Vagina (tissue), 2 donors: ENCODE measurements around the gene DTHD1. TPM values are rescaled to one million over a fixed set of nuclear protein-coding genes. Genes with fewer than 3 reads are reported as not detected.

ENCODE experiments used
- DNase-seq, 2 donors: peaks; one replicate each; pipeline ENCODE4 v3.0.0-alpha.2; 2017; ENCODE audit errors: extremely low spot score in 2 of 2
- H3K27ac ChIP-seq: fragments of 200-600 bp; sonication (generic); one replicate; pipeline ENCODE4 v1.5.1; 2019
- H3K27me3 ChIP-seq: fragments of 200-600 bp; sonication (generic); one replicate; pipeline ENCODE4 v1.5.1; 2019
- H3K36me3 ChIP-seq, 2 donors: fragments of 200-600 bp; sonication (generic); one replicate each; pipeline ENCODE4 v1.5.1; 2017 to 2019
- H3K4me1 ChIP-seq: fragments of 200-600 bp; sonication (generic); one replicate; pipeline ENCODE4 v1.5.1; 2019
- H3K4me3 ChIP-seq, 2 donors: fragments of 200-600 bp; sonication (generic); 1 replicate in 1 of 2; 2 replicates in 1 of 2; pipeline ENCODE4 v1.5.1; 2016 to 2019
- H3K9me3 ChIP-seq: fragments of 200-600 bp; sonication (generic); one replicate; pipeline ENCODE4 v1.5.1; 2019
- POLR2A ChIP-seq, 2 donors: fragments of 450-650 bp; IDR thresholded peaks; one replicate each; pipeline ENCODE4 v1.6.1; 2017; ENCODE audit warnings: antibody characterized with exemption in 2 of 2, mild to moderate bottlenecking in 2 of 2, moderate library complexity in 2 of 2
- POLR2AphosphoS5 ChIP-seq, 2 donors: sonication (generic); formaldehyde crosslinking; IDR thresholded peaks; one replicate each; pipeline ENCODE4 v1.9.0; 2017; ENCODE audit warnings: antibody characterized with exemption in 2 of 2, mild to moderate bottlenecking in 2 of 2, low read depth in 1 of 2; ENCODE audit not compliant: insufficient read depth in 1 of 2
- intact Hi-C: fragments of 100-400 bp; cut with DNase I; formaldehyde crosslinking; loops from one replicate; pipeline ENCODE4 v1.15.1; 2023
- total RNA-seq: library from RNA; depleted of rRNA; stranded (reverse); fragments of >200 nt; gene quantifications from one replicate; pipeline ENCODE4 v1.2.3, GENCODE V29; 2016
- TF ChIP-seq, protein P1 (sequence below), 3 experiments: fragments of 450-650 bp in 2 of 3; fragments of 200-600 bp in 1 of 3; sonication (generic) in 1 of 3; IDR thresholded peaks; one replicate each; pipeline ENCODE4 v1.5.1; 2017 to 2019; ENCODE audit warnings: antibody characterized with exemption in 3 of 3, mild to moderate bottlenecking in 2 of 3, moderate library complexity in 2 of 3

DTHD1 gene
- total RNA-seq, 1 donor from 2014 or later: 0.49 TPM

GRCh38 chr4:36325499-36325898 is 44.1 kb downstream of the DTHD1 start:
- no peaks in the 10 kb centered on the region for H3K27me3 ChIP-seq
- no peak overlapping the region for H3K4me3 ChIP-seq
- H3K9me3 ChIP-seq: no peaks in the 10 kb centered on the region
- TF ChIP-seq, protein P1, sequence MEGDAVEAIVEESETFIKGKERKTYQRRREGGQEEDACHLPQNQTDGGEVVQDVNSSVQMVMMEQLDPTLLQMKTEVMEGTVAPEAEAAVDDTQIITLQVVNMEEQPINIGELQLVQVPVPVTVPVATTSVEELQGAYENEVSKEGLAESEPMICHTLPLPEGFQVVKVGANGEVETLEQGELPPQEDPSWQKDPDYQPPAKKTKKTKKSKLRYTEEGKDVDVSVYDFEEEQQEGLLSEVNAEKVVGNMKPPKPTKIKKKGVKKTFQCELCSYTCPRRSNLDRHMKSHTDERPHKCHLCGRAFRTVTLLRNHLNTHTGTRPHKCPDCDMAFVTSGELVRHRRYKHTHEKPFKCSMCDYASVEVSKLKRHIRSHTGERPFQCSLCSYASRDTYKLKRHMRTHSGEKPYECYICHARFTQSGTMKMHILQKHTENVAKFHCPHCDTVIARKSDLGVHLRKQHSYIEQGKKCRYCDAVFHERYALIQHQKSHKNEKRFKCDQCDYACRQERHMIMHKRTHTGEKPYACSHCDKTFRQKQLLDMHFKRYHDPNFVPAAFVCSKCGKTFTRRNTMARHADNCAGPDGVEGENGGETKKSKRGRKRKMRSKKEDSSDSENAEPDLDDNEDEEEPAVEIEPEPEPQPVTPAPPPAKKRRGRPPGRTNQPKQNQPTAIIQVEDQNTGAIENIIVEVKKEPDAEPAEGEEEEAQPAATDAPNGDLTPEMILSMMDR (IDR thresholded peaks at IDR 0.05): no peak
- no peak for TF ChIP-seq POLR2A (IDR thresholded peaks at IDR 0.05)
- TF ChIP-seq POLR2AphosphoS5 (IDR thresholded peaks at IDR 0.05; ENCODE audit: insufficient read depth in 1 of 2, low read depth in 1 of 2): no peak
- intact Hi-C loops: no loop called here
- H3K27ac ChIP-seq: no peak overlapping the region
- no peaks in the 10 kb centered on the region for H3K4me1 ChIP-seq
- no peaks in the 10 kb centered on the region for H3K36me3 ChIP-seq
- no peak for DNase-seq

- no peak for TF ChIP-seq POLR2AphosphoS5 (IDR thresholded peaks at IDR 0.05; ENCODE audit: insufficient read depth in 1 of 2, low read depth in 1 of 2)
- TF ChIP-seq, protein P1 (IDR thresholded peaks at IDR 0.05): no peak
- DNase-seq: no peak
- Histone ChIP-seq H3K9me3 (no peaks in the 10 kb centered on the region), H3K36me3 (no peaks in the 10 kb centered on the region), H3K4me1 (no peaks in the 10 kb centered on the region), H3K27ac (no peak overlapping the region), H3K4me3 (no peak overlapping the region), H3K27me3 (no peaks in the 10 kb centered on the region)
- intact Hi-C loops: no loop called here
These were observed 44.5 kb downstream of the DTHD1 start for GRCh38 chr4:36325926-36326325.

DNA sequence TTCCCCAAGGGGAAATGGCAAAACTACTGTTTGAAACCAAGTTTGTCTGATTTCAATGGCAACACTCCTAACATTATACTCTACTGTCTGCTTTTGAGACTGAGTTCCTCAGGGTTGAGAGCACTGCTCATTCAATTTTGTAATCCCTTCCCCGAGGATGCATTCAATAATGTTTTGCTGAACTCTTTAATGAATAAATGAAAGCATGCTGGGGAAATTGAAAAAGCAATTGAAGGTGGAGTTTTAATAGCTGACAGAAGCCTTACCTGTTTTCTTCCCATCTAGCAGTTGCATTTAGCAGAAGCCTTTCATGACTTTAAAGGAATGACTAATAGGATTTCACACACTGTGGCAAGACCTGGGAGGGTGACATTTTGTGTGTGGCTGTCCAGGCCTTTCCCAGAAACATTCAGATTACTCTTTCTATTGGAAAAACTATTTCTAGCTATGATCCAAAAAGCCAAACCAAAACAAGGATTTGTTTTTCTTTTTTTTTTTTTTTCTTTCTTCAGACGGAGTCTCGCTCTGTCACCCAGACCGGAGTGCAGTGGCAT is 45.1 kb downstream of the DTHD1 start:
- intact Hi-C loops: no loop called here
- no peaks in the 10 kb centered on the region for H3K27me3 ChIP-seq
- no peaks in the 10 kb centered on the region for H3K9me3 ChIP-seq
- H3K36me3 ChIP-seq: no peaks in the 10 kb centered on the region
- no peaks in the 10 kb centered on the region for H3K4me1 ChIP-seq
- H3K4me3 ChIP-seq: no peak overlapping the region
- no peak for TF ChIP-seq POLR2A (IDR thresholded peaks at IDR 0.05)
- TF ChIP-seq, protein P1 (IDR thresholded peaks at IDR 0.05): no peak
- TF ChIP-seq POLR2AphosphoS5 (IDR thresholded peaks at IDR 0.05; ENCODE audit: insufficient read depth in 1 of 2, low read depth in 1 of 2): no peak
- no peak for DNase-seq
- no peak overlapping the region for H3K27ac ChIP-seq

DNA sequence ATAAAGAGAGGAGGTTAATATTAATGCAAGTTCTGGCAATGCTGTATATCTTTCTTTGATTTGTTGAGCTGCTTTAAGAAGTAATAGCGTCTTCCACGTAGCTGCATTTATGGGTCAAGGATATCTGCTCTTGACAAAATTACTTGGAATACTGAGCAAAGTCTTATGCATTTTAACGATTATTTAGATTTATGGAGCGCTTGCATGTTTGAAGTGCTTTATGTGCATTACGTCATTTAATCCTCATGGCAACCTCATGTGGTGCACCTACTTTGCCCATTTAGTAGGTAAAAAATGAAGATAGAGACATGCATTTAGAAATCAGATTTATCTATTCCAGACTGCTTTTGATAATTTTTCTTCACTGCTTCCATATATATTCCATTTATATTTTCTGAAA is 46.0 kb downstream of the DTHD1 start:
- TF ChIP-seq, protein P1 (IDR thresholded peaks at IDR 0.05): no peak
- TF ChIP-seq POLR2AphosphoS5 (IDR thresholded peaks at IDR 0.05; ENCODE audit: insufficient read depth in 1 of 2, low read depth in 1 of 2) (no peak), POLR2A (IDR thresholded peaks at IDR 0.05) (no peak)
- Histone ChIP-seq H3K27me3 (no peaks in the 10 kb centered on the region), H3K27ac (no peak overlapping the region), H3K4me3 (no peak overlapping the region), H3K36me3 (no peaks in the 10 kb centered on the region), H3K9me3 (no peaks in the 10 kb centered on the region), H3K4me1 (no peaks in the 10 kb centered on the region)
- DNase-seq: no peak
- intact Hi-C loops: no loop called here

GRCh38 chr4:36328130-36328529 is 46.7 kb downstream of the DTHD1 start:
- Histone ChIP-seq H3K27me3 (no peaks in the 10 kb centered on the region), H3K27ac (no peak overlapping the region), H3K4me1 (no peaks in the 10 kb centered on the region), H3K36me3 (no peaks in the 10 kb centered on the region), H3K9me3 (no peaks in the 10 kb centered on the region), H3K4me3 (no peak overlapping the region)
- intact Hi-C loops: no loop called here
- TF ChIP-seq, protein P1 (IDR thresholded peaks at IDR 0.05): no peak
- TF ChIP-seq POLR2A (IDR thresholded peaks at IDR 0.05): no peak
- no peak for DNase-seq
